ENCODE results near the gene HTR3C. TPM values are rescaled to one million over a fixed set of nuclear protein-coding genes. Genes with fewer than 3 reads are reported as not detected.

HTR3C gene
- total RNA-seq, 4 donors from 2014 or later = 0.48 TPM; not detected in 3

DNA sequence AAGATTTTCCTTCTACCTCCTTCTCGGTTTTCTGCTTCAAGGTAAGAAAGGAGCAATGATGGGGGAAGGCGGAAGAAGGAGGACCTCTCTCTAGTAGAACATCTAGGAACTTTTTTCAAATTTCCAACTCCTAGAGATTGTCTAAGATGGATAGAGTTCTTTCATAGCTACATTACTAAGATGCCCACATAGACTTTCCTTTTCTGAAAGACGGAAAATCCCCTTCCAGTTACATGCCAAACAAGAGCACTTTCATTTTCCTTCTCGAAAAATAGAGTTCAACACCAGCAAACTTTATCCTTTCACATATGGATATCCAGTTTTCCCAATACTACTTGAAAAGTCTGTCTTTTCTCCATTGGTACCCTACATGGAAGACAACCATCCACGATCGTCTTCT lies 44.7 kb downstream of the HTR3C start:
- TF ChIP-seq, protein P1, sequence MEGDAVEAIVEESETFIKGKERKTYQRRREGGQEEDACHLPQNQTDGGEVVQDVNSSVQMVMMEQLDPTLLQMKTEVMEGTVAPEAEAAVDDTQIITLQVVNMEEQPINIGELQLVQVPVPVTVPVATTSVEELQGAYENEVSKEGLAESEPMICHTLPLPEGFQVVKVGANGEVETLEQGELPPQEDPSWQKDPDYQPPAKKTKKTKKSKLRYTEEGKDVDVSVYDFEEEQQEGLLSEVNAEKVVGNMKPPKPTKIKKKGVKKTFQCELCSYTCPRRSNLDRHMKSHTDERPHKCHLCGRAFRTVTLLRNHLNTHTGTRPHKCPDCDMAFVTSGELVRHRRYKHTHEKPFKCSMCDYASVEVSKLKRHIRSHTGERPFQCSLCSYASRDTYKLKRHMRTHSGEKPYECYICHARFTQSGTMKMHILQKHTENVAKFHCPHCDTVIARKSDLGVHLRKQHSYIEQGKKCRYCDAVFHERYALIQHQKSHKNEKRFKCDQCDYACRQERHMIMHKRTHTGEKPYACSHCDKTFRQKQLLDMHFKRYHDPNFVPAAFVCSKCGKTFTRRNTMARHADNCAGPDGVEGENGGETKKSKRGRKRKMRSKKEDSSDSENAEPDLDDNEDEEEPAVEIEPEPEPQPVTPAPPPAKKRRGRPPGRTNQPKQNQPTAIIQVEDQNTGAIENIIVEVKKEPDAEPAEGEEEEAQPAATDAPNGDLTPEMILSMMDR (IDR thresholded peaks at IDR 0.05) = no peak
- no peak for DNase-seq (ENCODE audit: low spot score)
- no peak for ATAC-seq (ENCODE audit: low FRiP score)

DNA sequence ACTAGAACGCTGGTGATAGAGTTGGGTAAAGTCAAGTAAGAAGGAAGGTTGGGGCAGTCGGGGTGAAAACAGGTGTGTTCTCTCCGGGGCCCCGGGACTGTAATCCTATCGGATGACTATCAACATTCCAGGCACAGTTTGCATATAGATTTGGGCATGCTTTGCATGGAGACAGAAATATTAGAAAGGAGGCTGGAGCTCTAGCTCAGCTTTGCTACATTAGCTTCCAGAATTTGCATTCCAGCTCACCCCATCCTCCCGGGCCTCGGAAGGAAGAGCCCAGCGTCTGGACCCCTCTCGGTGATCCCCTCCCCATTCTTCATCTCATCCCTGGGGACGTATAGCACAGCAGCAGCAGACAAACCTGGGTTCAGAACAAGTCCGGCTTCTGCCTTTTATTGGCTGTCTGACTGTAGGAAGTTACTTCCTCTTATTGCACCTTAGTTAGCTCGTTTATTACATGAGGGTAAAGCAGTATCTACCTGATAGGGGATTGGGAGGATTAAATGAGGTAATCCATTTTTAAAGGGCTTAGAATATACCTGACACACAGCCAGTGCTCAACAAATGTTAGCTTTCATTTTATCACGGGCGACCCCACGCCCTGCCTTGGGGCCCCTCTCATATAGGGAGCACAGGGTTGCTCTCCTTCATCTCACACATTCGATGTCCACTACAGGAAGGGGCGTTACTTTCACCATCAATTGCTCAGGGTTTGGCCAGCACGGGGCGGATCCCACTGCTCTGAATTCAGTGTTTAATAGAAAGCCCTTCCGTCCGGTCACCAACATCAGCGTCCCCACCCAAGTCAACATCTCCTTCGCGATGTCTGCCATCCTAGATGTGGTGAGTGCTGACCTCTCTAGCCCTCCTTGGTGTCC lies 47.2 kb downstream of the HTR3C start:
- TF ChIP-seq, protein P1 (IDR thresholded peaks at IDR 0.05) = no peak
- no peak for DNase-seq (ENCODE audit: low spot score)
- no peak for ATAC-seq (ENCODE audit: low FRiP score)

Small RNA genes within 50 kb of the gene (small RNA-seq; reads per million reads assigned to genes)
- gene RF00019 = not detected

Other genes starting within 250 kb of the HTR3C start
- gene MAP6D1, start 227.5 kb upstream of the HTR3C start, total RNA-seq = 1 to 10 TPM in 3 of 4 donors, not detected in 1; 1.8 to 2.8 (median 2.4) TPM
- gene PARL, start 168.2 kb upstream of the HTR3C start, total RNA-seq = 10 to 100 TPM; 40.8 to 57.0 (median 47.6) TPM
- gene ABCC5, start 35.2 kb upstream of the HTR3C start, total RNA-seq = 10 to 100 TPM; 19.7 to 32.0 (median 27.2) TPM
- gene HTR3D, start 21.3 kb upstream of the HTR3C start, total RNA-seq = not detected
- gene HTR3E, start 44.0 kb downstream of the HTR3C start, total RNA-seq = not detected
- gene EIF2B5, start 82.3 kb downstream of the HTR3C start, total RNA-seq = 10 to 100 TPM; 28.5 to 50.3 (median 38.7) TPM
- gene DVL3, start 102.3 kb downstream of the HTR3C start, total RNA-seq = 10 to 100 TPM; 34.9 to 46.0 (median 43.2) TPM
- 100 to 1,000 TPM; 240 to 284 (median 246) TPM for gene AP2M1, start 121.8 kb downstream of the HTR3C start, total RNA-seq
- gene ABCF3, start 133.2 kb downstream of the HTR3C start, total RNA-seq = 10 to 100 TPM; 41.0 to 76.7 (median 64.0) TPM
- under 1 TPM in 2 of 4 donors, not detected in 2; 0.19 to 0.47 TPM for gene VWA5B2, start 176.5 kb downstream of the HTR3C start, total RNA-seq
- gene ALG3, start 195.9 kb downstream of the HTR3C start, total RNA-seq = 10 to 100 TPM; 42.2 to 56.6 (median 52.3) TPM
- 10 to 100 TPM in 1 of 4 donors, 1 to 10 TPM in 3; 1.7 to 14.8 (median 5.5) TPM for gene EEF1AKMT4, start 196.6 kb downstream of the HTR3C start, total RNA-seq
- gene CAMK2N2, start 208.5 kb downstream of the HTR3C start, total RNA-seq = under 1 TPM in 1 of 4 donors, not detected in 3; 0.28 TPM
- gene ECE2, start 223.0 kb downstream of the HTR3C start, total RNA-seq = not detected
- gene PSMD2, start 246.2 kb downstream of the HTR3C start, total RNA-seq = 100 to 1,000 TPM; 160 to 319 (median 213) TPM

All from omental fat pad (tissue), 4 donors.